Neural cell (in vitro differentiated cells): ENCODE results near the gene ADCY1.

Experiments used
- CTCF ChIP-seq: fragments of 450-650 bp; IDR thresholded peaks from 2 replicates; pipeline ENCODE4 v1.5.1; 2014; ENCODE audit warnings: antibody characterized with exemption, mild to moderate bottlenecking, moderate library complexity; ENCODE audit not compliant: poor library complexity, severe bottlenecking
- EP300 ChIP-seq: fragments of 450-650 bp; conservative IDR thresholded peaks from 2 replicates; pipeline ENCODE4 v1.6.1; 2014; ENCODE audit warnings: antibody characterized with exemption, mild to moderate bottlenecking, moderate library complexity; ENCODE audit not compliant: poor library complexity, severe bottlenecking
- POLR2AphosphoS5 ChIP-seq: IDR thresholded peaks from 2 replicates; pipeline ENCODE4 v1.6.1; 2012
- REST ChIP-seq: IDR thresholded peaks from 2 replicates; pipeline ENCODE4 v1.6.1; 2012; ENCODE audit warnings: borderline replicate concordance
- SMC3 ChIP-seq: fragments of 450-650 bp; conservative IDR thresholded peaks from 2 replicates; pipeline ENCODE4 v1.6.1; 2014; ENCODE audit warnings: antibody characterized with exemption, mild to moderate bottlenecking, moderate library complexity; ENCODE audit not compliant: poor library complexity
- TAF1 ChIP-seq: IDR thresholded peaks from 2 replicates; pipeline ENCODE4 v1.6.1; 2012; ENCODE audit warnings: low read depth

- no peak for TF ChIP-seq CTCF
- TF ChIP-seq EP300: no peak
- TF ChIP-seq POLR2AphosphoS5: no peak
- no peak for TF ChIP-seq REST
- no peak for TF ChIP-seq TAF1
- TF ChIP-seq SMC3: no peak
These were observed 103.2 kb downstream of the ADCY1 start for GRCh38 chr7:45677311-45677900.
